HL-60 (cell line): ENCODE measurements around the gene HERC4.

Experiments used
- DNase-seq, 2 experiments: peaks; one replicate each; pipeline ENCODE4 v3.0.0-alpha.2; 2010 to 2020; ENCODE audit warnings: low read depth in 1 of 2, low spot score in 1 of 2
- H3K27ac ChIP-seq: fragments of 250-450 bp; sonication (Bioruptor Pico); replicated peaks from 2 replicates; pipeline ENCODE4 v1.5.1; 2020; ENCODE audit warnings: mild to moderate bottlenecking, moderate library complexity
- H3K27me3 ChIP-seq: fragments of 250-450 bp; sonication (Bioruptor Pico); 2 replicates; pipeline ENCODE4 v1.5.1; 2021; ENCODE audit warnings: mild to moderate bottlenecking, moderate library complexity; ENCODE audit not compliant: insufficient read depth, poor library complexity, severe bottlenecking
- H3K4me3 ChIP-seq: replicated peaks from 2 replicates; pipeline ENCODE4 v1.5.1; 2011; ENCODE audit warnings: mild to moderate bottlenecking, control low read depth, low read length; ENCODE audit not compliant: insufficient read depth
- GABPA ChIP-seq: IDR thresholded peaks from 2 replicates; pipeline ENCODE4 v1.6.1; 2012; ENCODE audit warnings: low read depth
- POLR2AphosphoS5 ChIP-seq: IDR thresholded peaks from 2 replicates; pipeline ENCODE4 v1.6.1; 2012; ENCODE audit warnings: low read depth
- REST ChIP-seq: IDR thresholded peaks from 2 replicates; pipeline ENCODE4 v1.6.1; 2012; ENCODE audit warnings: low read depth; ENCODE audit not compliant: insufficient replicate concordance
- SPI1 ChIP-seq: IDR thresholded peaks from 2 replicates; pipeline ENCODE4 v1.6.1; 2012; ENCODE audit warnings: low read depth, mild to moderate bottlenecking, borderline replicate concordance
- TF ChIP-seq, protein P1 (sequence below): IDR thresholded peaks from one replicate; pipeline ENCODE4 v1.5.1; 2011; ENCODE audit warnings: low read length, control low read depth, inconsistent platforms; ENCODE audit not compliant: insufficient read depth

Gene HERC4

GRCh38 chr10:68107651-68108050 is 32.6 kb upstream of the HERC4 start:
- DNase-seq, result no peak
- H3K27me3 ChIP-seq, result no peaks in the 10 kb centered on the region
- no peak overlapping the region for H3K27ac ChIP-seq
- no peak overlapping the region for H3K4me3 ChIP-seq
- TF ChIP-seq GABPA (no peak), SPI1 (no peak), REST (no peak), POLR2AphosphoS5 (no peak)
- TF ChIP-seq, protein P1, sequence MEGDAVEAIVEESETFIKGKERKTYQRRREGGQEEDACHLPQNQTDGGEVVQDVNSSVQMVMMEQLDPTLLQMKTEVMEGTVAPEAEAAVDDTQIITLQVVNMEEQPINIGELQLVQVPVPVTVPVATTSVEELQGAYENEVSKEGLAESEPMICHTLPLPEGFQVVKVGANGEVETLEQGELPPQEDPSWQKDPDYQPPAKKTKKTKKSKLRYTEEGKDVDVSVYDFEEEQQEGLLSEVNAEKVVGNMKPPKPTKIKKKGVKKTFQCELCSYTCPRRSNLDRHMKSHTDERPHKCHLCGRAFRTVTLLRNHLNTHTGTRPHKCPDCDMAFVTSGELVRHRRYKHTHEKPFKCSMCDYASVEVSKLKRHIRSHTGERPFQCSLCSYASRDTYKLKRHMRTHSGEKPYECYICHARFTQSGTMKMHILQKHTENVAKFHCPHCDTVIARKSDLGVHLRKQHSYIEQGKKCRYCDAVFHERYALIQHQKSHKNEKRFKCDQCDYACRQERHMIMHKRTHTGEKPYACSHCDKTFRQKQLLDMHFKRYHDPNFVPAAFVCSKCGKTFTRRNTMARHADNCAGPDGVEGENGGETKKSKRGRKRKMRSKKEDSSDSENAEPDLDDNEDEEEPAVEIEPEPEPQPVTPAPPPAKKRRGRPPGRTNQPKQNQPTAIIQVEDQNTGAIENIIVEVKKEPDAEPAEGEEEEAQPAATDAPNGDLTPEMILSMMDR, result no peak

DNA sequence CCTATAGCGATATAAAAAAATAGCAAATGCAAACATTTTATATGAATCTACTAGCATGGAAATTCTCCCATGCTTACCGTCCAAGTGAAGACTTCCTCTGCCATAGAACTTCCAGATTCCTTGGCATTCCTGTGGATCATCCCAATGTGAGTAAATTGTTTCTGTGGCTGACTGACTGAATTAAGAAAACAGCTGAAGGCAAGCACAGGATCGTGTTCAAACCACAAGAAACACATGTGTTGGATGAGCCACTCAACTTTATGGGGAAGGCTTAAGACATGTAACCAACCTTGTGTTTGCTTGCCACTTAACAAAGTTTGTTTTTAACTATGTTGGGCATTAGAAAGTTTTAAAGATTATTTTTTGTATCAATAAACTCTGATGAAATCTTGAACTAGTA is 31.6 kb upstream of the HERC4 start:
- TF ChIP-seq, protein P1, result no peak
- no peak for TF ChIP-seq GABPA
- TF ChIP-seq POLR2AphosphoS5, result no peak
- no peak for TF ChIP-seq SPI1
- no peak for TF ChIP-seq REST
- no peak for DNase-seq
- no peaks in the 10 kb centered on the region for H3K27me3 ChIP-seq
- no peak overlapping the region for H3K27ac ChIP-seq
- H3K4me3 ChIP-seq, result no peak overlapping the region

DNA sequence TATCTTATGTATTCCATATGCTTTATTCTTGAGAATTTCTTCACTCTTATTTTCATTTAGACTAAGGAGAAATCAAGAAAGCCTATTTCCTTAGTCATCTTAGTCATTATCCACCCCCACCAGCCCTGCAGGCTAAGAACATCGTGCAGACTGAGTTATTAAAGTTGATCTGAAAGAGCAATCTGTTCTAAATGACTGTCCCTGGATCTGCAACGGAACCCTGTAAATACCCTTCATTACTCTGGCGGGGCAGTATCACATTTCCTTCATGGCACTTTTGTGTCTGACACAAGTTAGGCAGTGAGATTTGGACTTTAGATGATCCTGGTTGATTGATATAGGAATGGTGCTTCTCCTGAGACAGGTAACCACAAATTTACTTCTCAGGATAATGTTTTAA is 30.7 kb upstream of the HERC4 start:
- H3K27me3 ChIP-seq, result no peaks in the 10 kb centered on the region
- H3K27ac ChIP-seq, result no peak overlapping the region
- DNase-seq, result no peak
- TF ChIP-seq SPI1, result no peak
- TF ChIP-seq REST, result no peak
- no peak for TF ChIP-seq GABPA
- TF ChIP-seq, protein P1, result no peak
- H3K4me3 ChIP-seq, result no peak overlapping the region
